HEK293 (cell line): ENCODE measurements around the gene BTG1.
A peak's percentile ranks its signal among the peaks of the same experiment; 100 is the strongest.

ENCODE experiments used
- CTCF ChIA-PET: fragments of 350-600 bp; formaldehyde crosslinking; extraction: SDS; loops from one replicate; lab custom pipeline; 2021; ENCODE audit warnings: antibody characterized with exemption; lab: Yijun Ruan, JAX
- POLR2A ChIA-PET: fragments of 300-600 bp; formaldehyde crosslinking; extraction: SDS; loops from one replicate; lab custom pipeline; 2020; ENCODE audit warnings: antibody characterized with exemption, inconsistent platforms; lab: Yijun Ruan, JAX
- H3K27ac ChIP-seq: fragments of 200-500 bp; sonication (Bioruptor generic); 2 replicates; pipeline ENCODE4 v1.5.1; 2014; ENCODE audit warnings: low read depth, low read length, control low read depth, inconsistent platforms; ENCODE audit errors: extremely low read depth
- H3K36me3 ChIP-seq, 2 experiments: fragments of 200-500 bp in 1 of 2; sonication (Bioruptor generic) in 1 of 2; 1 replicate in 1 of 2; 2 replicates in 1 of 2; pipeline ENCODE4 v1.5.1; 2014 to 2017; ENCODE audit warnings: inconsistent platforms in 2 of 2, low read length in 2 of 2; ENCODE audit not compliant: control insufficient read depth in 2 of 2, insufficient read depth in 1 of 2
- H3K4me1 ChIP-seq: fragments of 200-500 bp; sonication (Bioruptor generic); 2 replicates; pipeline ENCODE4 v1.5.1; 2014; ENCODE audit warnings: mild to moderate bottlenecking, low read length, inconsistent platforms; ENCODE audit not compliant: control insufficient read depth, insufficient read depth
- H3K4me3 ChIP-seq: 2 replicates; pipeline ENCODE4 v1.5.1; 2011; ENCODE audit warnings: low read depth, mild to moderate bottlenecking, control low read depth, low read length, moderate library complexity
- H3K9me3 ChIP-seq: fragments of 200-500 bp; sonication (Bioruptor generic); 2 replicates; pipeline ENCODE4 v1.5.1; 2014; ENCODE audit warnings: low read depth, low read length, inconsistent platforms; ENCODE audit not compliant: control insufficient read depth, insufficient read depth
- MZF1 ChIP-seq: fragments of 450-650 bp; formaldehyde crosslinking; IDR thresholded peaks from 2 replicates; pipeline ENCODE4 v1.5.1; 2017; ENCODE audit warnings: missing biosample characterization, missing genetic modification characterization, borderline replicate concordance
- SP7 ChIP-seq: fragments of 450-650 bp; formaldehyde crosslinking; IDR thresholded peaks from 2 replicates; pipeline ENCODE4 v1.5.1; 2016; ENCODE audit warnings: missing biosample characterization, missing genetic modification characterization
- ZBTB8A ChIP-seq: fragments of 450-650 bp; formaldehyde crosslinking; IDR thresholded peaks from 2 replicates; pipeline ENCODE4 v1.5.1; 2016; ENCODE audit warnings: missing biosample characterization, missing genetic modification characterization
- ZEB2 ChIP-seq: fragments of 450-650 bp; formaldehyde crosslinking; IDR thresholded peaks from 2 replicates; pipeline ENCODE4 v1.5.1; 2016; ENCODE audit warnings: missing biosample characterization, missing genetic modification characterization
- ZNF221 ChIP-seq: fragments of 450-650 bp; formaldehyde crosslinking; IDR thresholded peaks from 2 replicates; pipeline ENCODE4 v1.5.1; 2017; ENCODE audit warnings: missing biosample characterization, missing genetic modification characterization, borderline replicate concordance
- ZNF335 ChIP-seq: fragments of 450-650 bp; formaldehyde crosslinking; conservative IDR thresholded peaks from 2 replicates; pipeline ENCODE4 v1.5.1; 2016; ENCODE audit warnings: missing biosample characterization, missing genetic modification characterization
- ZNF548 ChIP-seq: fragments of 450-650 bp; formaldehyde crosslinking; IDR thresholded peaks from 2 replicates; pipeline ENCODE4 v1.5.1; 2016; ENCODE audit warnings: missing biosample characterization, missing genetic modification characterization
- ZNF555 ChIP-seq: fragments of 450-650 bp; formaldehyde crosslinking; conservative IDR thresholded peaks from 2 replicates; pipeline ENCODE4 v1.5.1; 2017; ENCODE audit warnings: missing biosample characterization, mild to moderate bottlenecking, missing genetic modification characterization, inconsistent platforms
- ZNF600 ChIP-seq: fragments of 450-650 bp; formaldehyde crosslinking; IDR thresholded peaks from 2 replicates; pipeline ENCODE4 v1.5.1; 2016; ENCODE audit warnings: missing biosample characterization, missing genetic modification characterization
- ZNF629 ChIP-seq: fragments of 450-650 bp; formaldehyde crosslinking; IDR thresholded peaks from 2 replicates; pipeline ENCODE4 v1.5.1; 2017; ENCODE audit warnings: missing biosample characterization, missing genetic modification characterization
- TF ChIP-seq, protein P1 (sequence below): fragments of 450-650 bp; formaldehyde crosslinking; IDR thresholded peaks from 2 replicates; pipeline ENCODE4 v1.5.1; 2016; ENCODE audit warnings: missing biosample characterization, missing genetic modification characterization
- TF ChIP-seq, protein P2 (sequence below): fragments of 450-650 bp; formaldehyde crosslinking; IDR thresholded peaks from 2 replicates; pipeline ENCODE4 v1.5.1; 2016; ENCODE audit warnings: missing biosample characterization, missing genetic modification characterization
- TF ChIP-seq, protein P3 (sequence below): fragments of 450-650 bp; formaldehyde crosslinking; IDR thresholded peaks from 2 replicates; pipeline ENCODE4 v1.5.1; 2017; ENCODE audit warnings: missing biosample characterization, missing genetic modification characterization
- TF ChIP-seq, protein P4 (sequence below): fragments of 450-650 bp; formaldehyde crosslinking; IDR thresholded peaks from 2 replicates; pipeline ENCODE4 v1.5.1; 2016; ENCODE audit warnings: missing biosample characterization, missing genetic modification characterization, low read depth

The BTG1 gene

DNA sequence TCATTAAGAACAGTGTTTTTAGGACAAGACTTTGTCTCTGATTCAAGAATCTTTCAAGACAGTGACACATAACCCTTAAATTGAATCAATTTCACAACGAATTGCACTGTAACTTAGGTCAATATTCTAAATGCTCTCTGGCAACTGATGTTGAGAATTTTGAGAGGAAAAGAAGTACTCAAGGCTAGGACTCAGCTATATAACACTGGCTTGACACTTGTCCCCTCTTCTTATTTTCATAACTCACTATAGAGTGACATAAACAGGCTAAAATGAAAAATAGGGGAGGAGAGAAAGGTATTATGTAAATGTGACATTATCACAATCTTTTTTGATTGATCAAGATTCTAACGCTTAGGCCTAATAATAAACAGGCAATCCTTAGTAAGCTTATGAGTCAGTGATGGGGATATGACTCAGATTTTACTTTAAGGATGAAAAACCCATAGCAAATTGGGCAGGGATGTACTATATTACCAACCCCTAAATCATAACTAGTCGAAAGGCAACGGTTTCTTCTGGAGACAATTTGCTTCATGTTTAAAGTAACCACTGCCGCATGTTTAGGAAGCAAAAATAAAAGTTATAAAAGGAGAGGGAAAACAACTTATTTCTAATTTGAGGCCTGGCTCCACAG, 10.9 kb downstream of the BTG1 start:
- H3K36me3 ChIP-seq, result no peaks in the 10 kb centered on the region; a peak in 1 of 3 replicates
- H3K9me3 ChIP-seq, result no peaks in the 10 kb centered on the region
- no peak overlapping the region for H3K27ac ChIP-seq
- POLR2A ChIA-PET, result interaction anchor here (3.3 kb wide), 1 partner anchor 11 kb away, joined by 30 read pairs; the partner anchor contains the start of gene BTG1
- no peak overlapping the region for H3K4me3 ChIP-seq
- H3K4me1 ChIP-seq, result peaks cover 33% of the 10 kb centered on the region
- TF ChIP-seq, protein P1, sequence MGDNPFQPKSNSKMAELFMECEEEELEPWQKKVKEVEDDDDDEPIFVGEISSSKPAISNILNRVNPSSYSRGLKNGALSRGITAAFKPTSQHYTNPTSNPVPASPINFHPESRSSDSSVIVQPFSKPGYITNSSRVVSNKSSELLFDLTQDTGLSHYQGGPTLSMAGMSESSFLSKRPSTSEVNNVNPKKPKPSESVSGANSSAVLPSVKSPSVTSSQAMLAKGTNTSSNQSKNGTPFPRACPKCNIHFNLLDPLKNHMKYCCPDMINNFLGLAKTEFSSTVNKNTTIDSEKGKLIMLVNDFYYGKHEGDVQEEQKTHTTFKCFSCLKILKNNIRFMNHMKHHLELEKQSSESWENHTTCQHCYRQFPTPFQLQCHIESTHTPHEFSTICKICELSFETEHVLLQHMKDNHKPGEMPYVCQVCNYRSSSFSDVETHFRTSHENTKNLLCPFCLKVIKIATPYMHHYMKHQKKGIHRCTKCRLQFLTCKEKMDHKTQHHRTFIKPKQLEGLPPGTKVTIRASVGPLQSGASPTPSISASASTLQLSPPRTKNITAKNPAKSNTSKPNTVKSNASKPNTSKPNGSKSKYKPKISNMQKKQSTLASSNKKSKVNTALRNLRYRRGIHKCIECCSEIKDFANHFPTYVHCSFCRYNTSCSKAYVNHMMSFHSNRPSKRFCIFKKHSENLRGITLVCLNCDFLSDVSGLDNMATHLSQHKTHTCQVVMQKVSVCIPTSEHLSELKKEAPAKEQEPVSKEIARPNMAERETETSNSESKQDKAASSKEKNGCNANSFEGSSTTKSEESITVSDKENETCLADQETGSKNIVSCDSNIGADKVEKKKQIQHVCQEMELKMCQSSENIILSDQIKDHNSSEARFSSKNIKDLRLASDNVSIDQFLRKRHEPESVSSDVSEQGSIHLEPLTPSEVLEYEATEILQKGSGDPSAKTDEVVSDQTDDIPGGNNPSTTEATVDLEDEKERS (tag by site-specific recombination), result no peak
- TF ChIP-seq SP7 (tag by site-specific recombination) (peak; percentile 42), ZNF221 (tag by site-specific recombination) (no peak), ZNF548 (tag by site-specific recombination) (no peak), ZEB2 (tag by site-specific recombination) (peak; percentile 60; the same call in 1 of the 2 replicates), ZNF335 (tag by site-specific recombination) (peak; percentile 56), ZNF555 (tag by site-specific recombination) (no peak), ZNF629 (tag by site-specific recombination) (0 out of 2 replicates have a peak, but pooled peaks have one; percentile 20), ZBTB8A (tag by site-specific recombination) (no peak)
- TF ChIP-seq, protein P2, sequence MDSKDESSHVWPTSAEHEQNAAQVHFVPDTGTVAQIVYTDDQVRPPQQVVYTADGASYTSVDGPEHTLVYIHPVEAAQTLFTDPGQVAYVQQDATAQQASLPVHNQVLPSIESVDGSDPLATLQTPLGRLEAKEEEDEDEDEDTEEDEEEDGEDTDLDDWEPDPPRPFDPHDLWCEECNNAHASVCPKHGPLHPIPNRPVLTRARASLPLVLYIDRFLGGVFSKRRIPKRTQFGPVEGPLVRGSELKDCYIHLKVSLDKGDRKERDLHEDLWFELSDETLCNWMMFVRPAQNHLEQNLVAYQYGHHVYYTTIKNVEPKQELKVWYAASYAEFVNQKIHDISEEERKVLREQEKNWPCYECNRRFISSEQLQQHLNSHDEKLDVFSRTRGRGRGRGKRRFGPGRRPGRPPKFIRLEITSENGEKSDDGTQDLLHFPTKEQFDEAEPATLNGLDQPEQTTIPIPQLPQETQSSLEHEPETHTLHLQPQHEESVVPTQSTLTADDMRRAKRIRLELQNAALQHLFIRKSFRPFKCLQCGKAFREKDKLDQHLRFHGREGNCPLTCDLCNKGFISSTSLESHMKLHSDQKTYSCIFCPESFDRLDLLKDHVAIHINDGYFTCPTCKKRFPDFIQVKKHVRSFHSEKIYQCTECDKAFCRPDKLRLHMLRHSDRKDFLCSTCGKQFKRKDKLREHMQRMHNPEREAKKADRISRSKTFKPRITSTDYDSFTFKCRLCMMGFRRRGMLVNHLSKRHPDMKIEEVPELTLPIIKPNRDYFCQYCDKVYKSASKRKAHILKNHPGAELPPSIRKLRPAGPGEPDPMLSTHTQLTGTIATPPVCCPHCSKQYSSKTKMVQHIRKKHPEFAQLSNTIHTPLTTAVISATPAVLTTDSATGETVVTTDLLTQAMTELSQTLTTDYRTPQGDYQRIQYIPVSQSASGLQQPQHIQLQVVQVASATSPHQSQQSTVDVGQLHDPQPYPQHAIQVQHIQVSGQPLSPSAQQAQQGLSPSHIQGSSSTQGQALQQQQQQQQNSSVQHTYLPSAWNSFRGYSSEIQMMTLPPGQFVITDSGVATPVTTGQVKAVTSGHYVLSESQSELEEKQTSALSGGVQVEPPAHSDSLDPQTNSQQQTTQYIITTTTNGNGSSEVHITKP (tag by site-specific recombination), result 0 out of 2 replicates have a peak, but pooled peaks have one; percentile 16
- TF ChIP-seq, protein P3, sequence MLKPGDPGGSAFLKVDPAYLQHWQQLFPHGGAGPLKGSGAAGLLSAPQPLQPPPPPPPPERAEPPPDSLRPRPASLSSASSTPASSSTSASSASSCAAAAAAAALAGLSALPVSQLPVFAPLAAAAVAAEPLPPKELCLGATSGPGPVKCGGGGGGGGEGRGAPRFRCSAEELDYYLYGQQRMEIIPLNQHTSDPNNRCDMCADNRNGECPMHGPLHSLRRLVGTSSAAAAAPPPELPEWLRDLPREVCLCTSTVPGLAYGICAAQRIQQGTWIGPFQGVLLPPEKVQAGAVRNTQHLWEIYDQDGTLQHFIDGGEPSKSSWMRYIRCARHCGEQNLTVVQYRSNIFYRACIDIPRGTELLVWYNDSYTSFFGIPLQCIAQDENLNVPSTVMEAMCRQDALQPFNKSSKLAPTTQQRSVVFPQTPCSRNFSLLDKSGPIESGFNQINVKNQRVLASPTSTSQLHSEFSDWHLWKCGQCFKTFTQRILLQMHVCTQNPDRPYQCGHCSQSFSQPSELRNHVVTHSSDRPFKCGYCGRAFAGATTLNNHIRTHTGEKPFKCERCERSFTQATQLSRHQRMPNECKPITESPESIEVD (tag by site-specific recombination), result peak; percentile 56
- TF ChIP-seq, all 188 proteins: peak for 6
- CTCF ChIA-PET, result interaction anchor here (0.6 to 1.1 kb wide), 4 partner anchors 9 to 568 kb away, joined by 3 to 4 read pairs (median 3); no protein-coding TSS in a partner anchor

DNA sequence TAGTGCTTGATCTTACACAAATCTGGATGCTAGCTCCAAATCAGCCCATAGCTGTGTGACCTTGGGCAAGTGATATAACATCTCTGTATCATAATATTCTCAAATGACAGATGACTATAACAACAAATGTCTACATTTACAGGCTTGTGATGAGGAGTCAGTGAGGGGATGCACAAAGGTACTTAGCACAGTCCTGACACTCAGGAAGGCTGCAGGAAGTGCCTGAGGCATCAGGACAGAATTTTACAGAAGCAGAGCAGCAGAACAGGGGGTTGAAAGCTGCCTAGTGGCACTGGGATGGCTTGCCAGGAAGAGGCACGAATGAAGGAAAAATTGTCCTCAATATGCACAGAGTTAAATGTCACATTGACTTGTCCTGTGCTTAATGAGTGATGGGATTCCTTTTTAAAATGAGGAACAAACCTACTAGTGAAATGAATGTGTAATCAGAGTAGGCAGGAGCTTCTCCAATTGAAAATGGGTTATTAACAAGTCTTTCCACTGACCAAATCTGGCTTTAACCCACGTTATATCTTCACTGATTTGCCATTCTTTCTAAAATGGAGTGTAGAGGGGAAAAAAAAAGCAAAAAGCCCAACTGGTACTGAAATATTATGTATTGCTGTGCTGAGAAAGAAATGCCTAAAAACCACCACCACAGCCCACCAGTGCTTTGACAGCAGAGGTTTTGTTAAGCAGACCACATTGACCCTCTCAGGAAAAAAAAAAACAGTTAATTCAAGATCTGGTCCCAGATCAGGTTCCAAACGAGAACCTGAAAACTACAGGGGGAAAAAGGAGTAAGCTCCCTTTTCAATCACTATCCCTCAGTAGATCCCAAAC, 11.6 kb downstream of the BTG1 start:
- Histone ChIP-seq H3K4me3 (no peak overlapping the region), H3K4me1 (peaks cover 28% of the 10 kb centered on the region), H3K36me3 (no peaks in the 10 kb centered on the region; a peak in 1 of 3 replicates), H3K9me3 (no peaks in the 10 kb centered on the region), H3K27ac (no peak overlapping the region)
- ChIA-PET POLR2A (interaction anchor here (1.0 to 3.3 kb wide), 3 partner anchors 10 to 45 kb away, joined by 3 to 30 read pairs (median 4); partner anchors contain the start of gene BTG1), CTCF (interaction anchor here (0.6 to 1.4 kb wide), 5 partner anchors 98 to 567 kb away, joined by 3 to 5 read pairs (median 3); no protein-coding TSS in a partner anchor)
- TF ChIP-seq, protein P4, sequence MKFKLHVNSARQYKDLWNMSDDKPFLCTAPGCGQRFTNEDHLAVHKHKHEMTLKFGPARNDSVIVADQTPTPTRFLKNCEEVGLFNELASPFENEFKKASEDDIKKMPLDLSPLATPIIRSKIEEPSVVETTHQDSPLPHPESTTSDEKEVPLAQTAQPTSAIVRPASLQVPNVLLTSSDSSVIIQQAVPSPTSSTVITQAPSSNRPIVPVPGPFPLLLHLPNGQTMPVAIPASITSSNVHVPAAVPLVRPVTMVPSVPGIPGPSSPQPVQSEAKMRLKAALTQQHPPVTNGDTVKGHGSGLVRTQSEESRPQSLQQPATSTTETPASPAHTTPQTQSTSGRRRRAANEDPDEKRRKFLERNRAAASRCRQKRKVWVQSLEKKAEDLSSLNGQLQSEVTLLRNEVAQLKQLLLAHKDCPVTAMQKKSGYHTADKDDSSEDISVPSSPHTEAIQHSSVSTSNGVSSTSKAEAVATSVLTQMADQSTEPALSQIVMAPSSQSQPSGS (tag by site-specific recombination), result no peak
- TF ChIP-seq MZF1 (tag by site-specific recombination) (peak; percentile 71; the same call in 1 of the 2 replicates), ZNF600 (tag by site-specific recombination) (peak; percentile 65)
